ENCODE results near the gene SENP8. TPM values are rescaled to one million over a fixed set of nuclear protein-coding genes. Genes with fewer than 3 reads are reported as not detected.

SENP8 gene
- polyA plus RNA-seq, 4 donors, result 0.81 to 3.9 (median 1.4) TPM

DNA sequence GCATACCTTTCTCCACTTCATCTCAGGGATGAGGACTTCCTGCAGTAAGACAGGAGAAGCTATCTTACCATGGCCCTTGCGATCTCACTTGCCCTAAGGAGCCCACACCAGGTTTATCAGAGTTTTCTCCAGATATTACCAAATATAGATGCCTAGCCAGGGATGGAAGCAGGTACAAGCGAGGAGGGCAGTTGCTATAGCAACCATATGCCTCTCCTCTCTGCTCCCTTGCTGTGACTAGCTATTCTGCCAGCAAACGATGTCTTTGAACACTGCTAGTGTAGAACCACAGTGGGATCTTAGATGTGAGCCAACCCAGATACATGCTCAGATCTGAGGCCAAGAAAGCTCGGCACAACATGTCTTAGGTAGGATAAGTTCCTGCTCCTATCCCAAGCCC lies 45.5 kb downstream of the SENP8 start:
- Histone ChIP-seq H3K9me3 (ENCODE audit: control insufficient read depth in 2 of 2, insufficient read depth in 1 of 2, low read depth in 1 of 2, low read length in 1 of 2) (no peaks in the 10 kb centered on the region), H3K36me3 (ENCODE audit: control insufficient read depth in 3 of 3, insufficient read depth in 2 of 3, low read depth in 1 of 3, low read length in 3 of 3) (peaks cover 0 to 36% (median 0%) of the 10 kb centered on the region in 3 donors), H3K27ac (ENCODE audit: low read depth in 1 of 3, low read length in 2 of 3) (no peak overlapping the region), H3K27me3 (ENCODE audit: control insufficient read depth in 3 of 3, insufficient read depth in 3 of 3, low read length in 3 of 3) (no peaks in the 10 kb centered on the region), H3K4me1 (ENCODE audit: control insufficient read depth in 3 of 3, insufficient read depth in 2 of 3, low read depth in 1 of 3, low read length in 2 of 3) (peaks cover 0 to 9% (median 5%) of the 10 kb centered on the region in 3 donors), H3K4me3 (ENCODE audit: low read depth in 1 of 3, low read length in 3 of 3) (no peak overlapping the region)
- DNase-seq, result no peak
- no peak for FAIRE-seq
- 77 to 81% (median 78%) methylated on average over 4 of the region's 4 CpGs for WGBS, 3 donors

DNA sequence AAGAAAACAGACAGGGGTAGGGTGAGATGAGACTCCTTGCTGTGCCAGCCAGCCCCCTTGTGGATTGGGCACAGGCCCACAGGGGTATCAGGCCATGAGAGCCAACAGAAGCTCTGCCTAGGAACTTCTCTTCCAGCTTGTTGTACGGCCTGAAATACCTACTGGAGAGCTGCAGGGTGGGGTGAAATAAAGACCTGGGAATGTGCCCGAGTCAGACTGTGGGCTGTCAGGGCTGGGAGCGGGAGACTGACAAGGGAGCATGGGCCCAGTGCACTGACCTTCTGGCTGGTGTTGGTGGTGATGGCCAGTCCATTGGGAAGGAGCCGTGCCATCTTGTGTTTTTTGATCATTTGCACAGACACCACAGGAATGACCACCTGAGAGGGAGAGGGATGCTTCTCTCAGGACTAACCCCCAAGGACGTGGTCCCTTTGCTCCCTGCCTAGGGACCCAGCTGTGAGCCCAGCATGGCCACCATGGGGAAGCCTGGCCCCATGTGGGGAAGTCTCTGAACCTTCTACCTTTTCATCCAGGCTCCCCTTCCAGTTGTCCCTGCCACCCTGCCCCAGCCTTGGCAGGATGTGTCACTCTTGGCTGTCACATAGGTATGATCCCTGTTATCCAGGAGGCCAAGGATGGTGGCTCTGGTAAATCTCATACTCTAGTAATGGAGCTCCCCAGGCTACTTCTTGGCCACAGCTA lies 48.7 kb downstream of the SENP8 start:
- WGBS, 3 donors, result 83 to 97% (median 91%) methylated on average over 5 of the region's 5 CpGs
- no peaks in the 10 kb centered on the region for H3K9me3 ChIP-seq (ENCODE audit: control insufficient read depth in 2 of 2, insufficient read depth in 1 of 2, low read depth in 1 of 2, low read length in 1 of 2)
- peaks cover 0 to 31% (median 5%) of the 10 kb centered on the region in 3 donors for H3K4me1 ChIP-seq (ENCODE audit: control insufficient read depth in 3 of 3, insufficient read depth in 2 of 3, low read depth in 1 of 3, low read length in 2 of 3)
- no peak for DNase-seq
- no peak for FAIRE-seq
- no peak overlapping the region for H3K27ac ChIP-seq (ENCODE audit: low read depth in 1 of 3, low read length in 2 of 3)
- peaks cover 0 to 25% (median 0%) of the 10 kb centered on the region in 3 donors for H3K36me3 ChIP-seq (ENCODE audit: control insufficient read depth in 3 of 3, insufficient read depth in 2 of 3, low read depth in 1 of 3, low read length in 3 of 3)
- no peak overlapping the region for H3K4me3 ChIP-seq (ENCODE audit: low read depth in 1 of 3, low read length in 3 of 3)
- H3K27me3 ChIP-seq (ENCODE audit: control insufficient read depth in 3 of 3, insufficient read depth in 3 of 3, low read length in 3 of 3), result no peaks in the 10 kb centered on the region

DNA sequence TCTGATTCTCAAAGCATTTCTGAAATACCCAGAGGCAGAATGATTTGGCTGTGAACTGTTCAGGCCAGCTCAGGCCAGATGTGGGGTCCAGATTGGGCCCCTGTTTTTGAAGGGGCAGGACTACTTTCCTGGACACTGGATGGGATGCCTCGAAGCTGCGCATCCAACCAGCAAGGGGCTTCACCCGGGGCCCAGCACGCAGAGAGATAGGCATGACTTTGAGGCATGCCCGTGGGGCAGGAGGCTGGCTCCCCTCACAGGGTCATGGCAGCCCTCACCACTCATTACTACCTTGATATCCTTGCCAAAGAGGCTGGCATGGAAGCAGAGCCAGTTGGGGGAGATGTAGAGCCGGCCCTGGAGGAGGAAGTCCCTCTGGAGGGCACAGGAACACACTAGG lies 49.2 kb downstream of the SENP8 start:
- Histone ChIP-seq H3K4me3 (ENCODE audit: low read depth in 1 of 3, low read length in 3 of 3) (no peak overlapping the region), H3K36me3 (ENCODE audit: control insufficient read depth in 3 of 3, insufficient read depth in 2 of 3, low read depth in 1 of 3, low read length in 3 of 3) (peaks cover 0 to 22% (median 0%) of the 10 kb centered on the region in 3 donors), H3K9me3 (ENCODE audit: control insufficient read depth in 2 of 2, insufficient read depth in 1 of 2, low read depth in 1 of 2, low read length in 1 of 2) (no peaks in the 10 kb centered on the region), H3K27ac (ENCODE audit: low read depth in 1 of 3, low read length in 2 of 3) (no peak overlapping the region), H3K4me1 (ENCODE audit: control insufficient read depth in 3 of 3, insufficient read depth in 2 of 3, low read depth in 1 of 3, low read length in 2 of 3) (peaks cover 0 to 31% (median 5%) of the 10 kb centered on the region in 3 donors), H3K27me3 (ENCODE audit: control insufficient read depth in 3 of 3, insufficient read depth in 3 of 3, low read length in 3 of 3) (no peaks in the 10 kb centered on the region)
- FAIRE-seq (no peak), DNase-seq (no peak)
- WGBS, 3 donors, result 74 to 90% (median 76%) methylated on average over 6 of the region's 6 CpGs

DNA sequence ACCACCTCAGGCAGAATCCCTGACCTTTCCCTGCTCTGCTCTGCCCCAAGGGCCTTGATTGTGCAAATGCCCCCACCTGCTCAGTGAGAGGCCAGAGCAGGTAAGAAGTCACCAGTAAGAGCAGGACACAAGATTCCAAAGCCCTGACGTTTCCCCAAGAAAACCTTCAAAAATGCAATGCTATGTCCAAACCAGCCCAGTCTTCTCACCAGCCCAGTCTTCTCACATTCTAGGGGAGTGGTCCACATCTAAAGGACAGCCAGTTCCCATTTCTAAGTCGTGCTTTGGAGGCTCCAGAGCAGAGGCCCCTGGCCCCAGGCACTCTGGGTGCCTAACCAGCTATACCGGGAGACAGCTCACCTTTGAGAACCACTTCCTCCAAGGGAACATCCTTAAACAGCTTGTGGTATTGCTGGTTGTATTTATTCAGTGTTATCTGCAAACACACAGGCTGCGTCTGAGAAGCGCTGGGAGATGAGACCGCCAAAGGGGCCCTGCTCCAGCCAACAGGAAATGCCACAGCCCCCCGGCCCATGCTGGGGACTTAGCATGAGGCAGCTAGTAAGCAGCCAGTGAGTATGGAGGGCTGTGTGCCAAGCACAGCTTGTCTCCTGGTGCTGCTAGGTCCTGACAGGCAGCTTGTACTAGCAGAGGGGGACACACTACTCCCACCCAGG lies 50.1 kb downstream of the SENP8 start:
- no peaks in the 10 kb centered on the region for H3K27me3 ChIP-seq (ENCODE audit: control insufficient read depth in 3 of 3, insufficient read depth in 3 of 3, low read length in 3 of 3)
- H3K9me3 ChIP-seq (ENCODE audit: control insufficient read depth in 2 of 2, insufficient read depth in 1 of 2, low read depth in 1 of 2, low read length in 1 of 2), result no peaks in the 10 kb centered on the region
- H3K4me1 ChIP-seq (ENCODE audit: control insufficient read depth in 3 of 3, insufficient read depth in 2 of 3, low read depth in 1 of 3, low read length in 2 of 3), result peaks cover 0 to 31% (median 5%) of the 10 kb centered on the region in 3 donors
- no peak overlapping the region for H3K27ac ChIP-seq (ENCODE audit: low read depth in 1 of 3, low read length in 2 of 3)
- H3K4me3 ChIP-seq (ENCODE audit: low read depth in 1 of 3, low read length in 3 of 3), result no peak overlapping the region
- peaks cover 0 to 17% (median 0%) of the 10 kb centered on the region in 3 donors for H3K36me3 ChIP-seq (ENCODE audit: control insufficient read depth in 3 of 3, insufficient read depth in 2 of 3, low read depth in 1 of 3, low read length in 3 of 3)
- 40 to 70% (median 46%) methylated on average over 7 of the region's 7 CpGs for WGBS, 3 donors
- FAIRE-seq (no peak), DNase-seq (peak; percentile 24 to 50)

DNA sequence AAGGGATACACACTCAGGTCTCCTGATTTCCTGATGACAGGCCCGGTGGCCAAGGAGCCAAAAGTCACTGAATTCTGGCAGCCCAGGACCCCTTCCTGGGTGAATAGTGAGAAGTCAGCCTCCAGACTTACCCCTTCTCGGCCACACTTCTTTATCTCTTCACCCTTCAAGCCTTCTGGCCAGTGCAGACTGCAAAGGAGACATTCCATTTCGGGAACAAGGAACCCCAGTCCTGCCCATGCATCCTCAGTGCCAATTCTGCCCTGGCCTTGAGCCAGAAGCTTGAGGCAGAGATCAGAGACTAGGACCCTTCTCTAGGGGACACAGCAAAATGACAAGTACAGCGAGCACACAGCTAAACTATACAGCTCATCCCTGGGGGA lies 50.6 kb downstream of the SENP8 start:
- H3K4me3 ChIP-seq (ENCODE audit: low read depth in 1 of 3, low read length in 3 of 3), result no peak overlapping the region
- no peaks in the 10 kb centered on the region for H3K9me3 ChIP-seq (ENCODE audit: control insufficient read depth in 2 of 2, insufficient read depth in 1 of 2, low read depth in 1 of 2, low read length in 1 of 2)
- no peak for FAIRE-seq
- 58 to 72% (median 64%) methylated on average over 4 of the region's 4 CpGs for WGBS, 3 donors
- H3K27me3 ChIP-seq (ENCODE audit: control insufficient read depth in 3 of 3, insufficient read depth in 3 of 3, low read length in 3 of 3), result no peaks in the 10 kb centered on the region
- DNase-seq, result no peak
- H3K4me1 ChIP-seq (ENCODE audit: control insufficient read depth in 3 of 3, insufficient read depth in 2 of 3, low read depth in 1 of 3, low read length in 2 of 3), result peaks cover 0 to 31% (median 5%) of the 10 kb centered on the region in 3 donors
- H3K36me3 ChIP-seq (ENCODE audit: control insufficient read depth in 3 of 3, insufficient read depth in 2 of 3, low read depth in 1 of 3, low read length in 3 of 3), result peaks cover 0 to 16% (median 0%) of the 10 kb centered on the region in 3 donors
- no peak overlapping the region for H3K27ac ChIP-seq (ENCODE audit: low read depth in 1 of 3, low read length in 2 of 3)

DNA sequence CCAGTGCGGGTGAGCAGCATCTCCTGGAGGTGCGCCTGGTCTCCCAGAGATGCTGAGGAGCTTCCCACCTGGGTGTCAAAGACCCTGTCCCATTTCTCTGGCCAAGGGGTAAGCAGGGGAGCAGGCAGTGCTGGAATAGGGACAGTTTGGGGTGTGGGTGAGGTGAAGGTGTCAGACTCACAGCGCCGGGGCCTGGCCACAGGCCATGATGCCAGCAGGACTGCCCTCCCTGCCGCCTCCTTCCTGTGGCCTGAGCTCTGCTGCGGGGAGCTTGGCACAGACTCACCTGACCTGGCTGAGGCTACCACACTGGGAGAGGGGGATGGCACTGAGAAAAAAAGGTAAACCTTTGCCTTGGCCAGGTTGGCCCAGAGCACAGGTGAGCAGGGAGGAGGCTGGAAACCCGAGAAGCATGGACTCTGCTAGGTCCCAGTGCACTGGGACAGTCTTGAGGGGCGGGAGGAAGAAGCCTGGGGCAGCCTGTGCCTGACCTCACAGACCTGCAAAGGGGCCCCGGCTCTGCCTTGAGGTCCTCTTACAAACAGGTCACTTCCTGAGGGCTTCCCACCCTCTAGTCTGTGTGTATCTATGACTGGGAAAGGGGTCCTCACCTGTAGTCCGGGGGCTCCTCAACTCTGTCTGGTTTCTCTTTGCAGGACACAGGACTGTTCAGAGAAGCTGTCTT lies 51.2 kb downstream of the SENP8 start:
- peaks cover 0 to 31% (median 5%) of the 10 kb centered on the region in 3 donors for H3K4me1 ChIP-seq (ENCODE audit: control insufficient read depth in 3 of 3, insufficient read depth in 2 of 3, low read depth in 1 of 3, low read length in 2 of 3)
- 73 to 80% (median 75%) methylated on average over 9 to 10 of the region's 10 CpGs for whole genome bisulfite sequencing, 3 donors
- FAIRE-seq, result no peak
- DNase-seq, result peak in 1 of 2 donors; percentile 24
- no peaks in the 10 kb centered on the region for H3K9me3 ChIP-seq (ENCODE audit: control insufficient read depth in 2 of 2, insufficient read depth in 1 of 2, low read depth in 1 of 2, low read length in 1 of 2)
- peak overlapping the region in 2 of 3 donors; percentile 87 to 88 for H3K27ac ChIP-seq (ENCODE audit: low read depth in 1 of 3, low read length in 2 of 3)
- H3K27me3 ChIP-seq (ENCODE audit: control insufficient read depth in 3 of 3, insufficient read depth in 3 of 3, low read length in 3 of 3), result peaks cover 0 to 2% (median 0%) of the 10 kb centered on the region in 3 donors
- peaks cover 0 to 16% (median 0%) of the 10 kb centered on the region in 3 donors for H3K36me3 ChIP-seq (ENCODE audit: control insufficient read depth in 3 of 3, insufficient read depth in 2 of 3, low read depth in 1 of 3, low read length in 3 of 3)
- no peak overlapping the region for H3K4me3 ChIP-seq (ENCODE audit: low read depth in 1 of 3, low read length in 3 of 3)

DNA sequence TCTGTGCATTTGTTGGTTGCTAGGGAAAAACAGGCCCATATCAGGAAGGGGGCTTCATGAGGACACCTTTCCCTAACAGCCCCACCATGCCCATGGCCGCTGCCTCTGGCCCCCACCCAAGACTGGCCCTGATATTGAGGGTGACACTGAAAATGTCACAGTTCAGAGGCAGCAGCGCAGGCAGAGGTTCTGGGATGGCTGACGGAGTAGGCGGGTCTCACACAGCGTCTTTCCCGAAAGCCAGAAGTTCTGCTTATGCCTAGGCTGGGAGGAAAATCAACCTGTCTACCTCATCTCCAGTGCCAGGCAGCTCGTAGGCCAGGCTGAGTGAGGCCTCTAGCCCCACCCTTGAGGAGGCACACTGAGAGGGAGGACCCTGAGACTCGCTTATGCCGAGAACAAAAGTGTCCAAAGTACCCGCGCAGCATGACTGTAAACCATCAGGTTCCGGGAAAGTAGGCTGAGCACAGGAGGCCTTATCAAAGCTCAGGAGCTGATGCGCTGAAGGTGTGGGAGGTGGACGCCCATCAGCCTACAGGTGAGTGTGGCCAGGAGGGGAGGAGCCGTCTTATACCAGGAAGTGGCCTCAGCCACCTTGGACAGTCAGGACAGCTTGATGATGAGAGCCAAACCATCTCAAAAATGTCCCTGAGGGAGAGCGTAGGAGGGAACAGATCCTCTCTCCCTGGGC lies 51.9 kb downstream of the SENP8 start:
- WGBS, 3 donors, result 24 to 76% (median 46%) methylated on average over 16 of the region's 16 CpGs
- H3K4me3 ChIP-seq (ENCODE audit: low read depth in 1 of 3, low read length in 3 of 3), result no peak overlapping the region
- peaks cover 0 to 14% (median 0%) of the 10 kb centered on the region in 3 donors for H3K36me3 ChIP-seq (ENCODE audit: control insufficient read depth in 3 of 3, insufficient read depth in 2 of 3, low read depth in 1 of 3, low read length in 3 of 3)
- H3K4me1 ChIP-seq (ENCODE audit: control insufficient read depth in 3 of 3, insufficient read depth in 2 of 3, low read depth in 1 of 3, low read length in 2 of 3), result peaks cover 0 to 31% (median 5%) of the 10 kb centered on the region in 3 donors
- DNase-seq, result peak; percentile 92 to 93
- H3K27me3 ChIP-seq (ENCODE audit: control insufficient read depth in 3 of 3, insufficient read depth in 3 of 3, low read length in 3 of 3), result peaks cover 0 to 2% (median 0%) of the 10 kb centered on the region in 3 donors
- peak overlapping the region; percentile 26 to 88 (median 87) for H3K27ac ChIP-seq (ENCODE audit: low read depth in 1 of 3, low read length in 2 of 3)
- no peaks in the 10 kb centered on the region for H3K9me3 ChIP-seq (ENCODE audit: control insufficient read depth in 2 of 2, insufficient read depth in 1 of 2, low read depth in 1 of 2, low read length in 1 of 2)
- no peak for FAIRE-seq

DNA sequence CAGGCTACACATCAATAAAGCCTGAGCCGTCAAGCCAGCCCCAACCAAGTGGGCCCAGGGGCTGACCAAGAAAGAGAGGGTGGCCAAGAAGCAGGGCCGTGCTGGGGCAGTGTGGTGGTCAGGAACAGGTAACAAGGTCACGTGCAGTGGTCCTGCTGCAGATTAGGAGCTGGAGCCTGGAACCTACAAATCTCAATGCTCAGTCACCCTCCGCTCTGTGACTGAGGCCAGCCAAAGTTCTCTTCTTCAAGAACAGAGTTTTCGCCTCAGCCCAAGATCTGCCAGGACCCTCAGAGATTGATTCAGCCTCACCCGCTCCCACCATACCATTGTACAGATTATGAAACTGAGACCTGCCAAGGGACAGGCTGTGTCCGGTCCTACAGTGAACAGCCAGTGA lies 52.5 kb downstream of the SENP8 start:
- Histone ChIP-seq H3K36me3 (ENCODE audit: control insufficient read depth in 3 of 3, insufficient read depth in 2 of 3, low read depth in 1 of 3, low read length in 3 of 3) (peaks cover 0 to 10% (median 0%) of the 10 kb centered on the region in 3 donors), H3K9me3 (ENCODE audit: control insufficient read depth in 2 of 2, insufficient read depth in 1 of 2, low read depth in 1 of 2, low read length in 1 of 2) (no peaks in the 10 kb centered on the region), H3K4me3 (ENCODE audit: low read depth in 1 of 3, low read length in 3 of 3) (no peak overlapping the region), H3K27ac (ENCODE audit: low read depth in 1 of 3, low read length in 2 of 3) (peak overlapping the region in 2 of 3 donors; percentile 49 to 87), H3K4me1 (ENCODE audit: control insufficient read depth in 3 of 3, insufficient read depth in 2 of 3, low read depth in 1 of 3, low read length in 2 of 3) (peaks cover 0 to 31% (median 5%) of the 10 kb centered on the region in 3 donors), H3K27me3 (ENCODE audit: control insufficient read depth in 3 of 3, insufficient read depth in 3 of 3, low read length in 3 of 3) (peaks cover 0 to 2% (median 0%) of the 10 kb centered on the region in 3 donors)
- no peak for DNase-seq
- 84 to 90% (median 85%) methylated on average over 7 of the region's 7 CpGs for WGBS, 3 donors
- no peak for FAIRE-seq

All from small intestine (tissue), 7 donors.